HG02571 (cell line): Measurements from ENCODE around the gene IKZF3.
"Not testable (repeated sequence)": the region's sequence is repeated elsewhere in the genome, so short reads cannot be mapped to it uniquely, and the experiment has no call there.

ENCODE experiments used
- ATAC-seq: cut with Tn5 transposase; IDR thresholded peaks from one replicate; pipeline ENCODE4 v1.9.1; 2021; ENCODE audit warnings: mild to moderate bottlenecking, moderate library complexity; ENCODE audit not compliant: unreplicated experiment

The IKZF3 gene

GRCh38 chr17:39863918-39864746 lies at the start of gene IKZF3:
Gene IKZF3 (minus strand): TSS chr17:39864312. CDS start chr17:39864126, 186 bp downstream.
- peak; percentile 41 for ATAC-seq

- no peak for ATAC-seq
Observed at GRCh38 chr17:39908789-39909352, 44.8 kb upstream of the IKZF3 start.

GRCh38 chr17:39904990-39905288 lies 40.8 kb upstream of the IKZF3 start:
- no peak for ATAC-seq

GRCh38 chr17:39903158-39903884 lies 39.2 kb upstream of the IKZF3 start:
- no peak for ATAC-seq

- not testable (repeated sequence) for ATAC-seq
Observed at GRCh38 chr17:39902027-39902426, 37.9 kb upstream of the IKZF3 start.

DNA sequence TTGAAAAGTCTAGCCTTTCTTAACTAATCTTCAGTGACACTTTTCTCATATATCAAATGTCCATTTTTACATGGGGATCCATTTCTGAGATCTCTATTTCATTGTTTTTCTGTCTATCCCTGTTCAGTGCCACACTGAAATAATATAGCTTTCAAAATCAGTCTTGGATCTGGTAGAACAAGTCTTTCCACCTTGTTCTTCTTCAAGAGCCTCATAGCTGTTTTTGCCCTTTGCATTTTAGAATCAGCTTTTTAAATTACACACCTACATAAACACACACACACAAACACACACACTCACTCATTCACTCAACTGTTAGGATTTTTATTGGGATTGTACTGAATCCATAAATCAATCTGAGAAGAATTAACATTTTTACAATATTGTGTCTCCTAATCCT lies 35.1 kb upstream of the IKZF3 start:
- no peak for ATAC-seq

DNA sequence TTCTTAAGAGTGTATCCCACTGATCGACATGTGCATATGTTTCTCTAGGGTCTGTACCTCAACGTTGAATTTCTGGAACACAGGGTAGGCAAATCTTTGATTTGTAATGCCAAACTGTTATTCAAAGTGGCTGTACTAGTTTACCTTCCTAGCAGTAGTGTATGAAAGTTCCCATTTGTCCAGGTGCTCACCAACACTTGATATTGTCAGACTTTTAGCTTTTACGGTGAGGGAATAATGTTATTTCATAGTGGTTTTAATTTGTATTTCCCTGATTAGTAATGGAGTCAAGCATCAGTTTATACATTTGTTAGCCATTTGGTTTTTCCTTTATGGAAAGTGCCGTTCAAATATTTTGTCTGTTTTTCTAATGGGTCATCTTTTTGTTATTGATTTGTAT lies 34.0 kb upstream of the IKZF3 start:
- ATAC-seq = no peak

GRCh38 chr17:39894681-39895376 lies 30.7 kb upstream of the IKZF3 start:
- no peak for ATAC-seq

DNA sequence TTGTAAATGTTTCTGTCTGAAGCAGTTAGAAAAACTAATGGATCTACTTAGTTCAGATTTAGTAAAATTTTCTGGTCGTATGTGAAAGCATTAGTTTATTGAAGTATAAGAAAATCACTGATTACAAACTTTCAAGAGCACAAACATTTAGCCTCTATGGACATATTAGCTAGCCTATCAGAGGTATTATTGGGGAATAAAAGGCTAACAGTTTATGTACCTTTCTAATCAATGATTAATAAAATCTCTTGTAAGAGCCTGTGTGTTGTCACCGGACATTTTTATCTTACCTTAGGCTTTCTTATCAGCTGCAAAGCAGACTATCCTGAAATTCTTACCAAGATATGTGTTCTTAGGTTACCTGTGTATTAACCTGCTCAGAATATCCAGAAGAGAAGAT lies 25.1 kb upstream of the IKZF3 start:
- no peak for ATAC-seq

GRCh38 chr17:39887078-39887477 lies 23.0 kb upstream of the IKZF3 start:
- ATAC-seq = no peak

- ATAC-seq = not testable (repeated sequence)
Observed at GRCh38 chr17:39886102-39886501, 22.0 kb upstream of the IKZF3 start.

DNA sequence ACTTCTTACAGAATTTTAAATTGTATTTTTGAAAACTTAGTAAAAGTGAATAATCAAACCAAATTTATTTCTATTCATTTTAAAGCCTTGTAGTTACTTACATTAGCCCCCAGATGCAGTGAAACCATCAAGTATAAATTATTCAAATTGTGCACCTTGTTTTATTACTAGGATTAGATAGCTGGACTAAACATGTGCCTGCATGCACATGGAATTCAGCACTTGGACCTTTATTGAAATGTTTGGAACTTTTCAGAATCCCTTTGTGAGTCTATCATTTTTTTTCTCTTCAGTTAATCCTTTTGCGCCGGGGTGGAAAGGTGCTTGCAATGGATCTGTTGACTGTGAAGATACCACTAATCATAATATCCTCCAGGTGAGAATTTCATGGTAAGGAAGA lies 8.6 kb upstream of the IKZF3 start:
- no peak for ATAC-seq

DNA sequence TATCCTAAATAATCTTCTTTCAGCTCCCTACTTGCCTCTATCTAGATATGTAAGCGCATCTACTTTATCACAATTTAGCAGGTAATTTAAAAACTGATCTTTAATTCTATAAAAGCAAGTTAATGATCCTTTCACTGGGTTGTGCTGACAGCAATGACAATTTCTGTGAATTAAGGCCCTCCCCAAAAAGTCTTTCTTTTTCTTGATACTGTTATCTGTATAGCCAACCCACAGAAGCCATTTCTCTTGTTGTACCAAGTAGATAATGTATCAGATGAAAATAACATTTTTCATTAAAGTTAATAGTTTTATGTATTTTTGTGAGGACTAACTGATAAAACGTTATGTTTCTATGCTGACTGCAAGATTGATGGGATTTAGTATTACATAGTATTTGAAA lies 7.7 kb upstream of the IKZF3 start:
- ATAC-seq = no peak

DNA sequence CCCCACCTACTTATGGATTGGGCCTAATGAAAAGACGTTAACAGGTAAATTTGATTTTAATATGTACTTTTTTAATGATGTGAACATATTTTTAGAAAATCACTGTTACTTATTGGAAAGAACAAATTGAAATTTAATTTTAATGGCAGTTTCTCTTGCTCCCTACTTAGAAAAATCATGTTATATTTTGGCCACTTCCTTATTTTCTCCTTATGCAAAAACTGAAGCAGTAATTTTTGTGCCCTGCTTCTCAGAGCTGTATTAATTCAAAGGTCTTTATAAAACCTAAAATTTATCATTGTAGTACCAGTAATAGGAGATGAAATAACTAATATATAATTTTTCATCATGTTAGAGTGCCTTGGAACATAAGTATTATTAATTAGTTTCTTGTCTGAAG lies 6.7 kb upstream of the IKZF3 start:
- ATAC-seq = no peak

DNA sequence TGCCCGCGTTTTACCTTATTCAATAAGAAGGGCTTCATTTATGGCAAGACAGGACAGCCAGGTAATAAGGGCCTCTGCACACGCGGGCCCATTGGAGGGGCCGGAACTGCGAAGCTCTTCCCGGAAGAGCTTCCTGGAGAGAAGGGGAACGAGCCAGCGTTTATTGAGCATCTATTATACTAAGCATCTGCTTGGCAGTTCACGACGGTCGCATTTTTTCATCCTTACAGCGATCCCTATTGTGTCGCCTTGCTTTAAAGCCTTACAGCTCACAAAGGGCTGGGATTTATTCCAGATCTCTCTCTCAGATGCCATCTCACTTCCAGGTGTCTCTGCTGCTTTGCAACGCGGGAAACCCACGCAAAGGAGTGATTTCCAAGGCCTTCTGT lies 4.4 kb upstream of the IKZF3 start:
- no peak for ATAC-seq

DNA sequence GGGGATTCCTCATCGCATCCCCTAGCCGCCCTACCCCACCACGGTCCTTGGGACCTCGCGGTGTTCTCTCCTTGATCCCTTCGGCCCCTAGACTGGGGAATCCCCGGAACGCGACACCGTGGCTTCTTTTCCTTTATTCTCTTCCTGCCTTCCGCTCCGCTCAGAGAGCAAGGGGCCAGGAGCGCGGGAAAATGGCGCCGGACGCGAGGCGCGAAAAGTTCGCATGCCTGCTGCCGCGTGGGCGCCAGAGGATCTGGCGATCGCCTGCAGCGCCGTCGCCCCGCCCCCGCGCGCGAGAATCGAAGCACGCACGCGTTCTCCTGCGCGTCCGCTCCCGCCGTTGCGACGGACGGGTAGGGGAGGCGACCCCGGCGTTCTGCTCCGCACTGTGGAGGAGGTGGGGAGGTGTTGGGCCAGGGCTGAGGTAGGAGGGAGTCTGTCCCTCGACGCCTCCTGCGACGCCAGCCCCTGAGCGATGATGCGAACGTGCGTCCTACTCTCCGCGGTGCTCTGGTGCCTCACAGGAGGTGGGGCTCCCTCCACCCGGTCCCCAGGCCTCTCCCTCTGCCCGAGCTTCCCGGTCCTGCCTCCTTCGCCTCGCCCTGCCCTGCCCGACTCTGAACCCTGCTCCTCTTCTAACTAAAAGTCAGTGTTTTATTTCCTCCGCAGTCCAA lies 3.9 kb upstream of the IKZF3 start, which contains the start of gene ZPBP2:
Gene ZPBP2, plus strand, starts transcription at position 323 of the 674 bp plus-strand sequence. Its CDS starts 153 bp downstream, at position 476.
- no peak for ATAC-seq

DNA sequence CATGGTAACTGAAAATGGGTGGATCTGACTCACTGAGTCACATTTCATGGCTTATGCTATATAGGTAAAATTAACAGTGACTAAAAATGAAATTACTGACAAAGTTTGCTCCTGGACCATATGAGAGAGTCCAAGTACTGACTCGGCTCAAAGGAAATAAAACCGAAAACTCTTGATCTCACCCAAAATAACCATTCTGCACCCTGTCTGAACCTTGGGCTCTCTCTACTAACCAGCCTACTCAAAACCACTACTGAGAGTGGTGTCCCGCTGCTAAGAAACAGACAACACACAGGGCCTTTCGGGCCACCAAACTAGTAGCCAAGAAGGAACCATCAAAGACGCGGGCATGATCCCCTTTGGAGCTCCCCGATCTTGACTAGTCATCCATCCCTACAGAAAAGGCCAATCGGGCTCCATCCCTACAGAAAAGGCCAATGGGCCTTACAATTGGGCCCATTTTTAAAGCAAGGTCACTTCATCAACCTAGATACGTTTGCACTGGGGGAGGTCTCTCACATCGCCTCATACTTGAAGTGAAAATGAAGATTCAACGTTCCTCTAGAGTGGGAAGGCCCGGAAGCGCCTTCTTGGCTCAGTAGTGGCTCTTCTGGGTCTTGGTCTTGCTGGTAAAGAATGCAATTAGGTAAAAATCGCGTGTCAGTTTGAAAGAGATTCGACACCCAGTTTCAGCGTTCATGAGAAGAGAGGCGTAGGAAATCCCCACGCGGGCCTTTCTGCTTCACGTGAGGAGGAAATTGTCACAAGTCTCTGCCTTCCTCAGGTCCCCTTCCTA lies 3.2 kb upstream of the IKZF3 start:
- peak; percentile 56 for ATAC-seq

- no peak for ATAC-seq
Observed at GRCh38 chr17:39866013-39866730, 2.1 kb upstream of the IKZF3 start.

- no peak for ATAC-seq
Observed at GRCh38 chr17:39863244-39863917, 731 bp downstream of the IKZF3 start.
